Endodermal cell (in vitro differentiated cells): ENCODE measurements around the gene ELMO1. TPM values are rescaled to one million over a fixed set of nuclear protein-coding genes. Genes with fewer than 3 reads are reported as not detected.

Experiments
- DNase-seq: peaks from one replicate; pipeline ENCODE4 v3.0.0-alpha.2; 2017
- H3K27ac ChIP-seq: 2 replicates; pipeline ENCODE4 v1.5.1; 2013; ENCODE audit warnings: mild to moderate bottlenecking, low read depth, low read length, moderate library complexity
- H3K27me3 ChIP-seq: 2 replicates; pipeline ENCODE4 v1.6.1; 2013; ENCODE audit warnings: mild to moderate bottlenecking, low read length, moderate library complexity; ENCODE audit not compliant: insufficient read depth, control insufficient read depth, poor library complexity, severe bottlenecking
- H3K36me3 ChIP-seq: 2 replicates; pipeline ENCODE4 v1.7.0; 2013; ENCODE audit warnings: mild to moderate bottlenecking, low read length, moderate library complexity; ENCODE audit not compliant: control insufficient read depth, insufficient read depth
- H3K4me1 ChIP-seq: one replicate; pipeline ENCODE4 v1.7.0; 2013; ENCODE audit warnings: low read length; ENCODE audit not compliant: control insufficient read depth, insufficient read depth
- H3K4me3 ChIP-seq: 2 replicates; pipeline ENCODE4 v1.5.1; 2013; ENCODE audit warnings: mild to moderate bottlenecking, low read length, moderate library complexity
- H3K9ac ChIP-seq: 2 replicates; pipeline ENCODE4 v1.6.1; 2013; ENCODE audit warnings: mild to moderate bottlenecking, low read length, moderate library complexity; ENCODE audit not compliant: poor library complexity, severe bottlenecking; ENCODE audit errors: extremely low read depth
- H3K9me3 ChIP-seq: 2 replicates; pipeline ENCODE4 v1.6.1; 2013; ENCODE audit warnings: mild to moderate bottlenecking, low read length, moderate library complexity; ENCODE audit not compliant: control insufficient read depth
- H3K27ac Mint-ChIP-seq: 2 replicates; pipeline ENCODE4 v1.8.0; 2020; ENCODE audit warnings: mixed read lengths
- H3K27me3 Mint-ChIP-seq: 2 replicates; pipeline ENCODE4 v1.8.0; 2021; ENCODE audit warnings: mild to moderate bottlenecking, mixed read lengths; ENCODE audit not compliant: insufficient read depth
- H3K36me3 Mint-ChIP-seq: 2 replicates; pipeline ENCODE4 v1.8.0; 2020; ENCODE audit warnings: low read depth, mixed read lengths
- H3K4me1 Mint-ChIP-seq: 2 replicates; pipeline ENCODE4 v1.8.0; 2020; ENCODE audit warnings: mixed read lengths
- H3K4me3 Mint-ChIP-seq: 2 replicates; pipeline ENCODE4 v1.8.0; 2020; ENCODE audit warnings: mild to moderate bottlenecking, moderate library complexity, mixed read lengths
- H3K9me3 Mint-ChIP-seq: 2 replicates; pipeline ENCODE4 v1.8.0; 2020; ENCODE audit warnings: mild to moderate bottlenecking, mixed read lengths
- CTCF ChIP-seq: fragments of 200-600 bp; sonication (generic); conservative IDR thresholded peaks from 2 replicates; pipeline ENCODE4 v1.5.0; 2021; ENCODE audit warnings: antibody characterized with exemption, mild to moderate bottlenecking
- WGBS, 2 experiments: methylation state at CpG; one replicate each; pipeline versions ENCODE4 v1.1.5 to v1.1.7; 2013; ENCODE audit warnings: missing lambda C conversion rate in 2 of 2, mixed read lengths in 1 of 2; ENCODE audit not compliant: insufficient coverage in 1 of 2, insufficient read length in 1 of 2; 5-methylcytosine and 5-hydroxymethylcytosine counted together
- total RNA-seq, 2 donors: library from RNA; stranded (reverse); fragmentation: NEBNext Ultra II Directional in 1 of 2; extraction: Animal tissue kit (Norgen Biotek cat#: 25700) in 1 of 2; gene quantifications; 2 replicates in 1 of 2; 3 replicates in 1 of 2; pipeline ENCODE4 v1.2.1, GENCODE V29; 2021

Gene ELMO1
- total RNA-seq, 2 donors from 2014 or later: 120 to 131 TPM

- DNase-seq: no peak
- no peak overlapping the region for H3K9ac ChIP-seq
- Mint-ChIP-seq H3K27me3 (no peaks in the 10 kb centered on the region), H3K9me3 (no peaks in the 10 kb centered on the region), H3K36me3 (peaks cover 17% of the 10 kb centered on the region), H3K4me1 (peaks cover 63% of the 10 kb centered on the region), H3K4me3 (no peak overlapping the region), H3K27ac (peak overlapping the region; percentile 15)
- H3K27me3 ChIP-seq: no peaks in the 10 kb centered on the region
- no peaks in the 10 kb centered on the region for H3K36me3 ChIP-seq
- H3K4me3 ChIP-seq: no peak overlapping the region
- no peak overlapping the region for H3K27ac ChIP-seq
- no peak for TF ChIP-seq CTCF
- peaks cover 22% of the 10 kb centered on the region for H3K4me1 ChIP-seq
- H3K9me3 ChIP-seq: no peaks in the 10 kb centered on the region
- WGBS, 2 experiments: 94% methylated on average over 10 to 11 of the region's 11 CpGs
These were observed 88.8 kb downstream of the ELMO1 start for GRCh38 chr7:37359662-37360444.

DNA sequence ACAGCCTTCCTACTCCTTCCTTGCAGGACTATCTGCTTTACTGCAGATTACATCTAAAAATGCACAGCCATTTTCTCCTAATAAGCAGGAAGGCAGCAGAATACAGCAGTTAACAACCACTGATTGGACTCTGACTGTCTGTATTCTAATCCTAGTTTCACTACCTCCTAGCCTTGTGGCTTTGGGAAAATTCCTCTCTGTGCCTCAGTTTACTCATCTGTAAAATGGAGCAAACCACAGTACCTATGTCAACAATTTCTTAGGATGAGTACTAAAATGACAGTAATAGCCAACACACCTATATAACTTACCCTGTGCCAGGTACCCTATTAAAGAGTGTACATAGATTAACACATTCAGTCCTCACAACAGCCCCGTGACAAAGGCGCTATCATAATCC lies 89.5 kb downstream of the ELMO1 start:
- Histone ChIP-seq H3K27me3 (no peaks in the 10 kb centered on the region), H3K36me3 (peaks cover 2% of the 10 kb centered on the region), H3K27ac (no peak overlapping the region), H3K4me3 (no peak overlapping the region), H3K4me1 (peaks cover 22% of the 10 kb centered on the region), H3K9me3 (peaks cover 1% of the 10 kb centered on the region), H3K9ac (no peak overlapping the region)
- DNase-seq: no peak
- no peak overlapping the region for H3K27ac Mint-ChIP-seq
- no peak for TF ChIP-seq CTCF
- no peak overlapping the region for H3K4me3 Mint-ChIP-seq
- H3K36me3 Mint-ChIP-seq: peaks cover 23% of the 10 kb centered on the region
- H3K9me3 Mint-ChIP-seq: no peaks in the 10 kb centered on the region
- 100% methylated on average over 2 of the region's 2 CpGs for WGBS, 2 experiments
- H3K27me3 Mint-ChIP-seq: no peaks in the 10 kb centered on the region
- H3K4me1 Mint-ChIP-seq: peaks cover 67% of the 10 kb centered on the region

- Mint-ChIP-seq H3K4me1 (peaks cover 63% of the 10 kb centered on the region), H3K27me3 (no peaks in the 10 kb centered on the region), H3K9me3 (no peaks in the 10 kb centered on the region), H3K27ac (peak overlapping the region; percentile 85), H3K4me3 (no peak overlapping the region), H3K36me3 (peaks cover 26% of the 10 kb centered on the region)
- 2 to 17% methylated on average over 1 of the region's 1 CpG for whole genome bisulfite sequencing, 2 experiments
- Histone ChIP-seq H3K27ac (no peak overlapping the region), H3K9me3 (peaks cover 10% of the 10 kb centered on the region), H3K4me1 (peaks cover 19% of the 10 kb centered on the region), H3K9ac (no peak overlapping the region), H3K27me3 (no peaks in the 10 kb centered on the region), H3K4me3 (no peak overlapping the region), H3K36me3 (peaks cover 17% of the 10 kb centered on the region)
- TF ChIP-seq CTCF: no peak
- DNase-seq: peak; percentile 68
These were observed 91.0 kb downstream of the ELMO1 start for GRCh38 chr7:37357637-37357996.
